HG03139 (cell line): ENCODE results near the gene NABP2.
"Not testable (repeated sequence)": the region's sequence is repeated elsewhere in the genome, so short reads cannot be mapped to it uniquely, and the experiment has no call there.

Experiments
- ATAC-seq: cut with Tn5 transposase; IDR thresholded peaks from one replicate; pipeline ENCODE4 v1.9.1; 2021; ENCODE audit not compliant: unreplicated experiment

The NABP2 gene

GRCh38 chr12:56243731-56244181 lies 19.6 kb downstream of the NABP2 start:
- ATAC-seq: no peak

GRCh38 chr12:56244494-56244893 lies 20.4 kb downstream of the NABP2 start:
- no peak for ATAC-seq

GRCh38 chr12:56247923-56248322 lies 23.8 kb downstream of the NABP2 start:
- ATAC-seq: no peak

GRCh38 chr12:56248711-56249110 lies 24.6 kb downstream of the NABP2 start:
- ATAC-seq: no peak

- no peak for ATAC-seq
Measured at GRCh38 chr12:56252649-56253048, 28.5 kb downstream of the NABP2 start.

GRCh38 chr12:56253091-56253490 lies 28.9 kb downstream of the NABP2 start:
- ATAC-seq: no peak

GRCh38 chr12:56255671-56256070 lies 31.5 kb downstream of the NABP2 start:
- ATAC-seq: no peak

GRCh38 chr12:56256326-56256960 lies 32.3 kb downstream of the NABP2 start:
- ATAC-seq: no peak

- no peak for ATAC-seq
Measured at GRCh38 chr12:56257071-56257470, 32.9 kb downstream of the NABP2 start.

GRCh38 chr12:56257491-56258067 lies 33.4 kb downstream of the NABP2 start:
- ATAC-seq: no peak

GRCh38 chr12:56258068-56258819 lies 34.1 kb downstream of the NABP2 start, which contains the start of gene ANKRD52:
TSS of gene ANKRD52 (minus strand) at chr12:56258384. CDS start at chr12:56258269, 115 bp downstream.
- ATAC-seq: peak; percentile 94

GRCh38 chr12:56258820-56259183 lies 34.7 kb downstream of the NABP2 start:
- no peak for ATAC-seq

- no peak for ATAC-seq
Measured at GRCh38 chr12:56260380-56260779, 36.2 kb downstream of the NABP2 start.

GRCh38 chr12:56260921-56261320 lies 36.8 kb downstream of the NABP2 start:
- ATAC-seq: no peak

GRCh38 chr12:56261503-56262232 lies 37.5 kb downstream of the NABP2 start:
- ATAC-seq: no peak

- not testable (repeated sequence) for ATAC-seq
Measured at GRCh38 chr12:56262955-56263354, 38.8 kb downstream of the NABP2 start.

- ATAC-seq: not testable (repeated sequence)
Measured at GRCh38 chr12:56266068-56266692, 42.0 kb downstream of the NABP2 start.

- ATAC-seq: peak; percentile 84
Measured at GRCh38 chr12:56266693-56267442, 42.7 kb downstream of the NABP2 start, which contains the start of gene COQ10A. TSS of gene COQ10A (plus strand) at chr12:56266942. CDS start at chr12:56267119, 177 bp downstream.

GRCh38 chr12:56267443-56268071 lies 43.4 kb downstream of the NABP2 start:
- ATAC-seq: peak; percentile 13

- ATAC-seq: no peak
Measured at GRCh38 chr12:56271031-56271430, 46.9 kb downstream of the NABP2 start.
